Inflammatory macrophage treated with lipopolysaccharide for 4 hours (primary cell): ENCODE results near the gene FCRL5.
"Not testable (repeated sequence)": the region's sequence is repeated elsewhere in the genome, so short reads cannot be mapped to it uniquely, and the experiment has no call there.

Experiments used
- DNase-seq: peaks from one replicate; pipeline ENCODE4 v3.0.0-alpha.2; 2020

The FCRL5 gene

GRCh38 chr1:157487096-157487495 is 65.2 kb downstream of the FCRL5 start:
- DNase-seq: no peak

- not testable (repeated sequence) for DNase-seq
Measured at GRCh38 chr1:157486400-157486799, 65.9 kb downstream of the FCRL5 start.

- DNase-seq: no peak
Measured at GRCh38 chr1:157485793-157486192, 66.5 kb downstream of the FCRL5 start.

- DNase-seq: no peak
Measured at GRCh38 chr1:157484573-157484972, 67.7 kb downstream of the FCRL5 start.

- no peak for DNase-seq
Measured at GRCh38 chr1:157483635-157484034, 68.7 kb downstream of the FCRL5 start.

GRCh38 chr1:157482717-157483116 is 69.6 kb downstream of the FCRL5 start:
- DNase-seq: no peak

GRCh38 chr1:157482174-157482573 is 70.1 kb downstream of the FCRL5 start:
- DNase-seq: no peak

- no peak for DNase-seq
Measured at GRCh38 chr1:157478030-157478429, 74.3 kb downstream of the FCRL5 start.

GRCh38 chr1:157477419-157477818 is 74.9 kb downstream of the FCRL5 start:
- no peak for DNase-seq

GRCh38 chr1:157472959-157473358 is 79.4 kb downstream of the FCRL5 start:
- DNase-seq: no peak

GRCh38 chr1:157472056-157472701 is 80.1 kb downstream of the FCRL5 start:
- DNase-seq: no peak

- no peak for DNase-seq
Measured at GRCh38 chr1:157471531-157471930, 80.8 kb downstream of the FCRL5 start.

- peak; percentile 17 for DNase-seq
Measured at GRCh38 chr1:157469752-157470675, 82.3 kb downstream of the FCRL5 start.

GRCh38 chr1:157469300-157469699 is 83.0 kb downstream of the FCRL5 start:
- no peak for DNase-seq

- DNase-seq: no peak
Measured at GRCh38 chr1:157466011-157466410, 86.3 kb downstream of the FCRL5 start.
